Activated CD4-positive, CD25-positive, alpha-beta regulatory T cell treated with anti-CD3 and anti-CD28 coated beads, Interleukin-2, amount 50 U/mL, for 24 hours (primary cell): ENCODE results near the gene GARIN1A.
A peak's percentile ranks its signal among the peaks of the same experiment; 100 is the strongest.
"Not testable (repeated sequence)": the region's sequence is repeated elsewhere in the genome, so short reads cannot be mapped to it uniquely, and the experiment has no call there.

ENCODE experiments used
- ATAC-seq, 2 donors: fragments of 150-1000 bp; cut with Tn5 transposase; one replicate each; pipeline ENCODE4 v1.10.0; 2021; ENCODE audit warnings: mild to moderate bottlenecking in 1 of 2, moderate library complexity in 1 of 2

The GARIN1A gene

DNA sequence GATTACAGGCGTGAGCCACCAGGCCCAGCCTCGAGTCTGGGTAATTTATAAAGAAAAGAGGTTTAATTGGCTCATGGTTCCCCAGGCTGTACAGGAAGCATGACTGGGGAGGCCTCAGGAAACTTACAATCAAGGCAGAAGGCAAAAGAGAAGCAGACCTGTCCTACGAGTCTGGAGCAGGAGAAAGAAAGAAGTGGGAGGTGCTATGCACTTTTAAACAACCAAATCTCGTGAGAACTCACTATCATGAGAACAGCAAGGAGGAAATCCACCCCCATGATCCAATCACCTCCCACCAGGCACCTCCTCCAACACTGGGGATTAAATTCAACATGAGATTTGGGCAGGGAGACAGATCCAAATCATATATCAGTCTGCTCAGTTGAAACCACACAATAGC, 11.6 kb downstream of the GARIN1A start:
- not testable (repeated sequence) for ATAC-seq

GRCh38 chr7:128687131-128687530, 15.0 kb downstream of the GARIN1A start:
- ATAC-seq: no peak

GRCh38 chr7:128688492-128688891, 16.4 kb downstream of the GARIN1A start:
- ATAC-seq: no peak

- not testable (repeated sequence) for ATAC-seq
These were observed 17.3 kb downstream of the GARIN1A start for GRCh38 chr7:128689161-128689935.

DNA sequence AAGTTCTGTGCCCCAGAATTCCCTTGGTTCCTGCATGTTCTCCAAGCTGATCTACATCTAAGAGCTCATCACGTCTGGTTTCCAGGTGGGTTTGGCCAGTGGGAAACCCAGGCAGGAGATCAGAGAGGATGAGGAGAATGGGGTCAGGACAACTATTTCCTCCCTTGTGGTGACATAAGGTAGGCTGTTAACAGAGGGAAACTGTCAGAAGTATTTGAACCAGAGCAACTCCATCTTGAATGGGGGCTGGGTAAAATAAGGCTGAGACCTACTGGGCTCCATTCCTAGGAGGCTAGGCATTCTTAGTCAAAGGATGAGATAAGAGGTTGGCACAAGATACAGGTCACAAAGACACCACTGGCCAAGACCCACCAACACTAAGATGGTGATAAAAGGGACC, 19.1 kb downstream of the GARIN1A start:
- no peak for ATAC-seq

GRCh38 chr7:128692623-128693270, 20.7 kb downstream of the GARIN1A start:
- no peak for ATAC-seq

DNA sequence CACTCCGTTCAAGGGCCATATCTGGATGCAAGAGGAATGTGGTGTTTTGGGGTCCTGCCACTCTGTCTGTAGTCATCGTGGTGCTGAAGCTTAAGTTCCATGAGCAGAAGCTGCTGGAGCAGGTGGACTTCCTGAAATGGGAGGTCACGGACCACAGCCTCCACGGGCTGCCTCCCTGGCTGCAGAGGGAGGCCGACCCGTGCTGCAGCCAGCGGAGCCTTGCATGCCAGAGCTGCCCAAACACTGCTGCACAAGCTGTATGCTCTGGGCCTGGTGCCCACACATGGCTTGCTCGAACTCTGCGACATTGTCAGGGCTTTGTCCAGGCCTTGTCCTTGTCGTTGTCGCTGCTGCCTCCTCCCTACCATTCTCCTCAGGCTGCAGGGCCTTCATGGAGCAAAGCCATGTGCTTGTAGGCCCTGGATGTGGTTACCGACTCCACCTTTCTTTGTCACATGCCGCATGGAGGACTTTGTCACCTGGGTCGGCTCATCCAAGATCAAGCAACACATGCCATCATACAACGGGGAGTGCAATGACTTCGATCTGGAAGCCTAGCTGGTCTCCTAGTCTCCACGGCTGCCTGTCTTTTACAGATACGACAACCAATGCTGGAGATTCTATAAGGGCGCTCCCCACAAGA, 21.4 kb downstream of the GARIN1A start:
- ATAC-seq: no peak

GRCh38 chr7:128694738-128695137, 22.6 kb downstream of the GARIN1A start:
- ATAC-seq: no peak

- ATAC-seq: peak; percentile 48 to 53
These were observed 25.3 kb downstream of the GARIN1A start for GRCh38 chr7:128697302-128697905.

DNA sequence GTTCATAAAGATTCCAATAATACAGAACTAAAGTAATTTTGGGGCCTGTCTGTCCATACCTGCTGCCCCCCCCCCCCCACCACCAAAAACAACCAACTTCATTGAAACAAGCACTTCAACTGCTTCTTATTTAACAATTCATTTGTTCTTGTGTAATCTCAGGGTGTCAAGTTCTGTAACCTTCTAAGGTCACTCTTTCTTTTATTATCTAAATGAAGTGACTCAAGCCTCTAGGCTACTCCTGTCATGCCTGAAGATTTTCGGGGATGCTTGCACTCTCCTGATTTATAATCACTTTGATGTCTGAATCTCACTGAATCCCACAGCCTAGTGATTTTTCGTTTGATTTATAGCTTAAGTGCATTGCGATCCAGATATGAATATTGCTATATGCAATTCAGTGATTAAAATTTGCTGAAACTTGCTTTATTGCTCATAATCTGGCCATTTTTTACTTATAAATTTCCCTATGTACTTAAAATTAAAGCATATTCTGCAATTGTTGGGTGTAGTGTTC, 27.2 kb downstream of the GARIN1A start:
- ATAC-seq: no peak

GRCh38 chr7:128699895-128700294, 27.8 kb downstream of the GARIN1A start:
- no peak for ATAC-seq

DNA sequence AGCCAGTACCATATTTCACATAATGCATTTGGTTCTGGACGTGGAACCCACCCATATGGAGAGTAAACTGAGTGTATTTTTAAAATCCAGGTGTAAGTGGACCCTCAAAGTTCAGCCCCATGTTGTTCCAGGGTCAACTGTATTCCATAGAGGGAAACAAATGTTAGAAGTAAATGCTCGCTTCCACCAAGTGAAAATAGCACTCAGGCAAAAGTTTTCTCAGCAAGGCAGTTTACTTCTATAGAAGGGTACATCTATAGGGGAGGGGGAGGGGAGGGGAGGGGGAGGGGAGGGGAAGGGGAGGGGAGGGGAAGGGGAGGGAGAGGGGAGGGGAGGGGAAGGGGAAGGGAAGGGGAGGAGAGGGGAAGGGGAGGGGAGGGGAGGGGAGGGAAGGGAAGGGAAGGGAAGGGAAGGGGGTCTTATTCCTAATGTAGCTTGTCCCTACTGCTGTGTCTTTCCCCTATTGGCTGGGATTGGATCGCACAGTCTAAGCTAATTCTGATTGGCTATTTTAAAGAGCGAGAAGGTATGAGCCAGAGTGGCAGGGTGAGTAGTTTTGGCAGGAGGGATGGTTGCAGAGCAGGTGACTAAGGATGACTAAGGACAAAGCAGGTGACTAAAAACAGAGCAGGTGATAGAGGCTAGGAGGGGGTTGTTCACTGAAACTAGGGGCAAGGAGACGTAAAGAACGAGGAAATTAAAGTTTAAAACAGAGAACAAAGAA, 29.1 kb downstream of the GARIN1A start:
- ATAC-seq: no peak

DNA sequence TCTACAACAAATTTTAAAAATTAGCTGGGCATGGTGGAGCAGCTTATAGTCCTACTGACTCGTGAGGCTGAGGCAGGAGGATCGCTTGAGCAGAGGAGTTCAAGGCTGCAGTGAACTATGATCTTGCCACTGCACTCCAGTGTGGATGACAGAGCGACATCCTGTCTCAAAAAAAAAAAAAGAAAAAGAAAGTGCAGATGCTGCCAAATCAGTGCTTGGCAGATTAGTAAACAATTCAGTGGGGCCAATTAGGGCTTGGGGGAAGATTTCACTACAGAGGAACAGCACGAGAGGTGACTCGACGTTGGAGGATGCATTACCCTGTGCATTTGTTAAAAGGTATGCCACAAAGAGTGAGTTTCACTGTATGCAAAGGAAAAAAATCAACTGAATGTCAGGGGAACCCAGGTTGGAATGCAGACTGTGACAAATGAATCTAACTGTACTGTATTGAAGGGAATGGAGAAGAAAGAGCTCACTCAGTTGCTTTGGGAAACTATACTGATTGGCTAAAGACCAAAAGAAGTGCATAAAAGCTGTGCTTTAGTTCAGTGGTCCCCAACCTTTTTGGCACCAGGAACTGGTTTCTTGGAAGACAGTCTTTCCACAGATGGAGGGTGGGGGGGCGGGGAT, 31.6 kb downstream of the GARIN1A start:
- no peak for ATAC-seq

GRCh38 chr7:128705891-128706333, 33.8 kb downstream of the GARIN1A start:
- ATAC-seq: no peak

- ATAC-seq: no peak
These were observed 35.7 kb downstream of the GARIN1A start for GRCh38 chr7:128707752-128708151.

DNA sequence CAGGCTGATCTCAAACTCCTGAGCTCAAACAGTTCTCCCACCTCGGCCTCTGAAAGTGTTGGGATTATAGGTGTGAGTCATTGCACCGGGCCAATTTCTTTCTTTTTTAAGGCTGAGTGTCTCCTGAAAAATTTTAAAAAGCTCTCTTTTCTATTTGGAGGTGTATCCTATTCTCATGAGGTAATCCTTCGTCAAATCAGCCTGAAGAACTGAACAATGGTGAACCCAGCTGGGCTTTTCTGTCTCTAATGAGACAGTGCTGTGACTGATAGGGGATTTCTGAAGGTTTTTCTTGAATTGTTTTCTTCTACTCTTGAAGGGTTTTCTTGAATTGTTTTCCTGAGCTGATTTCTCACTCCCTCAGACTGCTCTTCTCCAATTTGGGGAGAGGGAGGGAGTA, 36.1 kb downstream of the GARIN1A start:
- ATAC-seq: no peak

GRCh38 chr7:128708824-128709223, 36.7 kb downstream of the GARIN1A start:
- ATAC-seq: no peak

GRCh38 chr7:128710481-128710880, 38.4 kb downstream of the GARIN1A start:
- no peak for ATAC-seq

DNA sequence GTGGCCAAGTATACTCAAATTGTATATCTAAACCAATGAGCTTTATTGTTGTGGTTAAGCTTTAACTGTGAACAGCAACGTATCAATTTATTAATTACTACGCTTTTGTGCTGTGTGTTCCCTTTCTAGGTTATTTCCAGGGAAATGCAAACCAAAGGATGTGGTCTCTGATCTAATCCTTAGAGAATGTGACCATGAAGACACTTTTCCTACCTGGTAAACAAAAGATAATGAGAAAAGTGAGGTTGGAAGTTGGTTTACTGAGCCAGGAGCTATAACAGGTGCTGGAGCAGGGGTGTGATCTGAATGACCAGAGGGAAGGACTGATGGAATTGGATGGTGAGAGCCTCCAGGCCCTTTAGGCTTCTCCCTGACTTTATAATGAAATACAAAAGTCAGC, 41.7 kb downstream of the GARIN1A start:
- no peak for ATAC-seq

DNA sequence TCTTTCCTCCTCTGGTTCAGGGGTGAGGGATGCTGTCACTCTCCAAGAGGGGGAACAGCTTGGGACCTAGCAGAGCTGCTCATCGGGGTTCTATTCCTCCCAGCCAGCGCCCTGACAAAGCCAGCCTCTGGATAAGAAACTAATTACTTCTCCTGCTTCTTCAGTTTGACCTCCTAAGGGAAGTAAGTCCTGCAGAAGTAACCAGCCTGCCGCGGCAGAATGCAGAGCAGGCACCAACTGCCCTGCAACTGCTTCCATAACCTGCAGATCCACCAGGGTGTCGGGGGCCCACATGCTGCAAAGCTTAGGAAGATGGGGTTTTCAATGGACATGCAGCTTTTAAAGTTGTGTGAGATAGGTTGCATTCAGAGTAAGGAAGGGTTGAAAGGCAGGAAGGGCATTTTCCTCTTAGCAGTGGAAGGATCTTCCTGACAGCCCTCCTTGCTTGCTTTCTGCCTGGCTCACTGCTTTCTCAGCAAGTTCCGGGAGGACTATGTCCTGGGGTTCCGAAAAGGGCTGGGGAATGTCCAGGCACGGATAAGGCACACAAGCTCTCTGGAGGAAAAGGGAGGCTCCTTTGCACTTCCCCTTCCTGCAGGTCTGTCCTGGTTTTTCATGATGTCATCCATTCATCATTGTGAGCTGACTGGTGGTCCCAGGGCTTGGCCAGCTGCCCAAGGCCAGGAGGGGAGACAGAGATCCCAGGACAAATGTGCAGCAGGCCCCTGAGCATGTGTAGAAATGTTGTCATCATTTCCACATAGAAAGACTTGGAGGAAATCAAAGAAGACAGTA, 42.8 kb downstream of the GARIN1A start:
- ATAC-seq: no peak
